ENCODE data around the gene ENAM. TPM values are rescaled to one million over a fixed set of nuclear protein-coding genes. Genes with fewer than 3 reads are reported as not detected.

ENAM gene, protein sequence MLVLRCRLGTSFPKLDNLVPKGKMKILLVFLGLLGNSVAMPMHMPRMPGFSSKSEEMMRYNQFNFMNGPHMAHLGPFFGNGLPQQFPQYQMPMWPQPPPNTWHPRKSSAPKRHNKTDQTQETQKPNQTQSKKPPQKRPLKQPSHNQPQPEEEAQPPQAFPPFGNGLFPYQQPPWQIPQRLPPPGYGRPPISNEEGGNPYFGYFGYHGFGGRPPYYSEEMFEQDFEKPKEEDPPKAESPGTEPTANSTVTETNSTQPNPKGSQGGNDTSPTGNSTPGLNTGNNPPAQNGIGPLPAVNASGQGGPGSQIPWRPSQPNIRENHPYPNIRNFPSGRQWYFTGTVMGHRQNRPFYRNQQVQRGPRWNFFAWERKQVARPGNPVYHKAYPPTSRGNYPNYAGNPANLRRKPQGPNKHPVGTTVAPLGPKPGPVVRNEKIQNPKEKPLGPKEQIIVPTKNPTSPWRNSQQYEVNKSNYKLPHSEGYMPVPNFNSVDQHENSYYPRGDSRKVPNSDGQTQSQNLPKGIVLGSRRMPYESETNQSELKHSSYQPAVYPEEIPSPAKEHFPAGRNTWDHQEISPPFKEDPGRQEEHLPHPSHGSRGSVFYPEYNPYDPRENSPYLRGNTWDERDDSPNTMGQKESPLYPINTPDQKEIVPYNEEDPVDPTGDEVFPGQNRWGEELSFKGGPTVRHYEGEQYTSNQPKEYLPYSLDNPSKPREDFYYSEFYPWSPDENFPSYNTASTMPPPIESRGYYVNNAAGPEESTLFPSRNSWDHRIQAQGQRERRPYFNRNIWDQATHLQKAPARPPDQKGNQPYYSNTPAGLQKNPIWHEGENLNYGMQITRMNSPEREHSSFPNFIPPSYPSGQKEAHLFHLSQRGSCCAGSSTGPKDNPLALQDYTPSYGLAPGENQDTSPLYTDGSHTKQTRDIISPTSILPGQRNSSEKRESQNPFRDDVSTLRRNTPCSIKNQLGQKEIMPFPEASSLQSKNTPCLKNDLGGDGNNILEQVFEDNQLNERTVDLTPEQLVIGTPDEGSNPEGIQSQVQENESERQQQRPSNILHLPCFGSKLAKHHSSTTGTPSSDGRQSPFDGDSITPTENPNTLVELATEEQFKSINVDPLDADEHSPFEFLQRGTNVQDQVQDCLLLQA
- 2.1 TPM for total RNA-seq

DNA sequence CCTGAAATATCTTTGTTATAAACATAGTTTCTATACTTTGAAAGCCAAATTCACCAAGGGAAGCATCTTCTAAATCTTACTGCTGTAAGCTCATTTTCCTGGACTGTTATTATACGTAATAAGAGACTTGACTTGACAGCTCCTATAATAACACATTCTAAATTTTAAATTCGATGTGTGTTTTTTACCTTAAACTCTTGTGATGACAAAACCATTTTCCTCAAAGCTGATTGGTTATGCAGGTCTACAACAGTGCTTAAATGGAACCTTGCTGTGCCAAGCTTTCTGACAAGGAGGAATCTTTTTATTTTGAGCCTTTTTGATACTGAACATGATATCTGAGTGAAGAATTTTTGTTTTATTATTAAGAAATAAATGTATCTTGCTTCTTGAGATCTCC, at the start of gene ENAM:
ENAM (plus strand) TSS at position 301 of the 400 bp plus-strand sequence. CDS start 757 bp downstream, outside the sequence.
- Histone ChIP-seq H3K9ac (ENCODE audit: low read depth in 1 of 3, low read length in 3 of 3) (no peak within 1 kb of the TSS), H3K4me1 (ENCODE audit: control insufficient read depth in 3 of 3, insufficient read depth in 3 of 3, low read length in 3 of 3) (no peaks in the 10 kb centered on the region), H3K9me3 (ENCODE audit: control insufficient read depth in 3 of 3, low read length in 3 of 3) (no peaks in the 10 kb centered on the region), H3K36me3 (ENCODE audit: control insufficient read depth in 3 of 3, insufficient read depth in 3 of 3, low read length in 3 of 3) (no peaks in the 10 kb centered on the region), H3K27me3 (ENCODE audit: control insufficient read depth in 3 of 3, insufficient read depth in 3 of 3, low read length in 3 of 3) (no peaks in the 10 kb centered on the region), H3K4me3 (ENCODE audit: low read length in 3 of 3) (no peak within 1 kb of the TSS), H3K27ac (ENCODE audit: low read depth, low read length) (no peak within 1 kb of the TSS)

DNA sequence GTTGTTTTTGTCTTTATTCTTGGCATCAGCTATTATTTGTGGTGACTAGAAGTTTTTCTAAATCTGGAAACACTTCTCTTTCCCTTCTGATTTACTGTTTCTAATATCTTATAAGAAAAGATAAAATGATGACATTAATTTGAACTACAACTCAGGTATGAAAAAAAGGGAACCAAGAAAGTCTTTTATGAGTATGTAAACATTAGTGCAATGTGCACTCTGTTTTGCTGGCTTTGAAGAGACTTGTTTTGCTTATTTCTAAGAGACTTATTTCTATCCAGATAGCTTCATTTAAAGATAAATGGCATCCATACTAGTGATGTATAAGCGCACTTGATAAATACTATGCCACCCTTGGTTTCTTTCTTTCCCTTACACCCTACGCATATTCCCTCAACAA, 46.6 kb upstream of the ENAM start:
- Histone ChIP-seq H3K9ac (ENCODE audit: low read depth in 1 of 3, low read length in 3 of 3) (no peak overlapping the region), H3K4me1 (ENCODE audit: control insufficient read depth in 3 of 3, insufficient read depth in 3 of 3, low read length in 3 of 3) (no peaks in the 10 kb centered on the region), H3K4me3 (ENCODE audit: low read length in 3 of 3) (no peak overlapping the region), H3K9me3 (ENCODE audit: control insufficient read depth in 3 of 3, low read length in 3 of 3) (no peaks in the 10 kb centered on the region), H3K27me3 (ENCODE audit: control insufficient read depth in 3 of 3, insufficient read depth in 3 of 3, low read length in 3 of 3) (no peaks in the 10 kb centered on the region), H3K27ac (ENCODE audit: low read depth, low read length) (no peak overlapping the region), H3K36me3 (ENCODE audit: control insufficient read depth in 3 of 3, insufficient read depth in 3 of 3, low read length in 3 of 3) (no peaks in the 10 kb centered on the region)

DNA sequence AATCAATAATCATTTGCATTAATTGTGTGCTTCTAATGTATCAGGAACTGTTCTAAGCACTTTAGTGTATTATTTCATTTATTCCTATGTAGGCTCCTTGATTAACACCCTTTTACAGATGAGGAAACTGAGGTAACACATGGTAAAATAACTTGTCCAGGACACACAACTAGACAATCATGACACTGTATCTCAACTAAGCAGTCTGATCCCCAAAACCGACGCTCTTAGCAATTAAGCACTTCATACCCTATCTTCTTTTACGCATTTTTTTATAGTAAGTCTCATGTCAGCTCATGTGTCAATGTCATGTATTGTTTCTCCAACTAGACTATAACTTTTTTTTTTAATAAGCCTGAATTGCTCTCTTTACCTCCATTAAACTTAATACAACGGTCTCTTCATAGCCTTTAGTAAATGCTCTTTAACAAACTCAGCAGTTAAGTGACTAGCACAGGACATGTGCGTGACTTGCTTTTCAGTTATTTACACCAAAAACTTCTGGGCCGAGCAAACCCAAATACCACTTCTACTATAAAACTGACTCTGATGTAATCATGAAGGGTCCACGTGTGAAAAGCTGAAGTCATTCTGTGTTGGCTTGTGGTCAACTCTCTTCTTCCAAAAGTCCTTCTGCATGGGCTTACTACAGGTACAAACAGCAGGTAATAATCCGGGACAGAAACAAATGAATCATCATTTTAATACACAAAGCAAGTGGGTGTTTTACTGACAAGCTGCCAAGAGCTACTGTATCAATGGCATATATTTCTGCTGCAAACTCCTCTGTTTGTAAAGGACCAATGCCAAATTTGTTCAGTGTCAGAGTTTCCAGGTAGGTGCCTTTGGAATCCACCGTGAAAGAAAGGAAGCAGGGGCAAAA, 44.4 kb upstream of the ENAM start:
- Histone ChIP-seq H3K9me3 (ENCODE audit: control insufficient read depth in 3 of 3, low read length in 3 of 3) (no peaks in the 10 kb centered on the region), H3K36me3 (ENCODE audit: control insufficient read depth in 3 of 3, insufficient read depth in 3 of 3, low read length in 3 of 3) (no peaks in the 10 kb centered on the region), H3K4me1 (ENCODE audit: control insufficient read depth in 3 of 3, insufficient read depth in 3 of 3, low read length in 3 of 3) (no peaks in the 10 kb centered on the region), H3K27ac (ENCODE audit: low read depth, low read length) (no peak overlapping the region), H3K4me3 (ENCODE audit: low read length in 3 of 3) (no peak overlapping the region), H3K9ac (ENCODE audit: low read depth in 1 of 3, low read length in 3 of 3) (no peak overlapping the region), H3K27me3 (ENCODE audit: control insufficient read depth in 3 of 3, insufficient read depth in 3 of 3, low read length in 3 of 3) (no peaks in the 10 kb centered on the region)

DNA sequence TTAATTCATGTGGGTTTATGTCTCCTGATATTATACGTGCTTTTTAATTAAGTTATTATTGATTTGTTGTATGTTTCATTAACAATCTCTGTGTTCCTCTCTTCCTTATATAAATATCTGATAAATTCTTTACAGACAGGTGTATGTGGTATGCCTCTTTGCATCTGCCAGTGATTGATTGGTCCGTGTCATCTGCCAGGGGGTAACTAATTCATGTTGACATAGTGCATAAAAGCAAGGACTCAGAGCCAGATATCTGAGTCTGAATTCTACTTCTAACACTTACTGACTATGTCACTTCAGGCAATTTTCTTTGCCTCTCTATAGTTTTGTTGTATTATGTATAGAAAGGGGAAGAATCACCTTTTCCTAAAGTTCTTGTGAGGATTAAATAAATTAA, 41.7 kb upstream of the ENAM start:
- Histone ChIP-seq H3K4me3 (ENCODE audit: low read length in 3 of 3) (no peak overlapping the region), H3K36me3 (ENCODE audit: control insufficient read depth in 3 of 3, insufficient read depth in 3 of 3, low read length in 3 of 3) (no peaks in the 10 kb centered on the region), H3K27ac (ENCODE audit: low read depth, low read length) (no peak overlapping the region), H3K27me3 (ENCODE audit: control insufficient read depth in 3 of 3, insufficient read depth in 3 of 3, low read length in 3 of 3) (no peaks in the 10 kb centered on the region), H3K9ac (ENCODE audit: low read depth in 1 of 3, low read length in 3 of 3) (no peak overlapping the region), H3K4me1 (ENCODE audit: control insufficient read depth in 3 of 3, insufficient read depth in 3 of 3, low read length in 3 of 3) (no peaks in the 10 kb centered on the region), H3K9me3 (ENCODE audit: control insufficient read depth in 3 of 3, low read length in 3 of 3) (no peaks in the 10 kb centered on the region)

DNA sequence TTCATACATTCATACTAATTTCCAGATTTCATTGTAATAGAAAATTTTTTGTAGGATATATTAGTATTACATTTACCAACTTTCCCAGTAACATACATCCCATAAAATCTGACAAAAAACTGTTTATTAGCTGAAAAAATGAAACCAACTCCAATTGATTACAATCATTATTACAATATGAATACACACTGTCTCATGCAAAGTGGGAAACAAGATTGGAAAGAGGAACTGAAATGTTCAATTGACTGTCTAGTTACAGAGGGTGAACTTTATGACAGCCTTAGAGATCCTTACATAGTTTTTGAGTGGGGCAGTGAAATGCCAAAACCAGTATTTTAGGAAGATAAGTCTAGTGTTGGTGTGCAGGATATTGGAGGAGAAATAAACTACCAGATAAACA, 38.8 kb upstream of the ENAM start:
- Histone ChIP-seq H3K9me3 (ENCODE audit: control insufficient read depth in 3 of 3, low read length in 3 of 3) (no peaks in the 10 kb centered on the region), H3K4me3 (ENCODE audit: low read length in 3 of 3) (no peak overlapping the region), H3K36me3 (ENCODE audit: control insufficient read depth in 3 of 3, insufficient read depth in 3 of 3, low read length in 3 of 3) (no peaks in the 10 kb centered on the region), H3K27ac (ENCODE audit: low read depth, low read length) (no peak overlapping the region), H3K9ac (ENCODE audit: low read depth in 1 of 3, low read length in 3 of 3) (no peak overlapping the region), H3K27me3 (ENCODE audit: control insufficient read depth in 3 of 3, insufficient read depth in 3 of 3, low read length in 3 of 3) (no peaks in the 10 kb centered on the region), H3K4me1 (ENCODE audit: control insufficient read depth in 3 of 3, insufficient read depth in 3 of 3, low read length in 3 of 3) (no peaks in the 10 kb centered on the region)

DNA sequence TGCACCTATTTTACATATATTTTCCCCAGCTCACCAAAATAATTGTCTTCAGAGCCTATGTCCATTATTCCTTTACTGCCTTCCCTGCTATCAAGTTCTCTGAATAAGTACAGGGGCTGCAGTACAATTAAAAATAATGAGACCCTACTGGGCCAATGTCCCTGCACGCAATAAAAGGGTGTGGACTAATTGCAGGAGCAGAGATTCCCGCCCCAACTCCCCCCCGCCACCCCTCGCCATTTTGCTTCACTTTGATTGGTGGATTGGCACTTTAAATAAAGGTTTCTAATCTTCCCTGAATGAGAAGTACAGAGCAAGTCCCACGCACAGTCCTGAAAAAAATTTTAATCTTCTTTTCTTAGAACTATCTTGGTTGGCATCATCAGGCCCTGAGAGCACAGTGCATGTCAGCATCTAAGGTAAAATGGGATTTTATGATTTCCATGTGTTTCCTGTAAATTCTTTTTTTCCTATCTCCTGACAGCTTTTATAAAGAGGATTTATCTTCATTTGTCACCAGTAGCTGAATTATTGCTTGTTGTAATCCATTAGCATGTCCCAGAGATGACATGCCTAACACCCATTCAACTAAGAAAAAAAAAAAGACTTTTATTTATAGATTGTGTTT, 36.5 kb upstream of the ENAM start, which contains the start of gene AMBN:
AMBN (plus strand) TSS at position 302 of the 628 bp plus-strand sequence; CDS start at position 405, 103 bp downstream.
- Histone ChIP-seq H3K9me3 (ENCODE audit: control insufficient read depth in 3 of 3, low read length in 3 of 3) (no peaks in the 10 kb centered on the region), H3K4me3 (ENCODE audit: low read length in 3 of 3) (no peak within 1 kb of the TSS), H3K27ac (ENCODE audit: low read depth, low read length) (no peak within 1 kb of the TSS), H3K36me3 (ENCODE audit: control insufficient read depth in 3 of 3, insufficient read depth in 3 of 3, low read length in 3 of 3) (no peaks in the 10 kb centered on the region), H3K4me1 (ENCODE audit: control insufficient read depth in 3 of 3, insufficient read depth in 3 of 3, low read length in 3 of 3) (no peaks in the 10 kb centered on the region), H3K27me3 (ENCODE audit: control insufficient read depth in 3 of 3, insufficient read depth in 3 of 3, low read length in 3 of 3) (no peaks in the 10 kb centered on the region), H3K9ac (ENCODE audit: low read depth in 1 of 3, low read length in 3 of 3) (no peak within 1 kb of the TSS)

DNA sequence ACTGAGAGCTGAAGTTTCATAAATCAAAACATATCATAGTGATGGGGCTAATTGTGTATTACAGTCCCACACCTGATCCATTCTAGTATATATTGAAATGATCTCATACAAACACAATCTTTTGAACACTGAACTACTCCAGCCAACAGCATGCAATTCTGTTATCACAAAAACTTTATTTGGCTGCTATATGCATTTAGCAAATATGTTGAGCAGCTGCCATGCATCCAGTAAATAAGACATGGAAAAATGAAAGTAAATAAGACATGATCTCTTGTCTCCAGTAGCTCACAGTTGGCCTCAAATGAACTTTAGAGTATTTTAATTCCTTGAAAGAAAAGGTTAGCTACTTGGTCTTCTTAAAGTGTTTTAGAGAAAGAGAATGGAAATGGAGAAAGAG, 34.3 kb upstream of the ENAM start:
- Histone ChIP-seq H3K36me3 (ENCODE audit: control insufficient read depth in 3 of 3, insufficient read depth in 3 of 3, low read length in 3 of 3) (no peaks in the 10 kb centered on the region), H3K9ac (ENCODE audit: low read depth in 1 of 3, low read length in 3 of 3) (no peak overlapping the region), H3K4me3 (ENCODE audit: low read length in 3 of 3) (no peak overlapping the region), H3K27ac (ENCODE audit: low read depth, low read length) (no peak overlapping the region), H3K27me3 (ENCODE audit: control insufficient read depth in 3 of 3, insufficient read depth in 3 of 3, low read length in 3 of 3) (no peaks in the 10 kb centered on the region), H3K4me1 (ENCODE audit: control insufficient read depth in 3 of 3, insufficient read depth in 3 of 3, low read length in 3 of 3) (no peaks in the 10 kb centered on the region), H3K9me3 (ENCODE audit: control insufficient read depth in 3 of 3, low read length in 3 of 3) (no peaks in the 10 kb centered on the region)

DNA sequence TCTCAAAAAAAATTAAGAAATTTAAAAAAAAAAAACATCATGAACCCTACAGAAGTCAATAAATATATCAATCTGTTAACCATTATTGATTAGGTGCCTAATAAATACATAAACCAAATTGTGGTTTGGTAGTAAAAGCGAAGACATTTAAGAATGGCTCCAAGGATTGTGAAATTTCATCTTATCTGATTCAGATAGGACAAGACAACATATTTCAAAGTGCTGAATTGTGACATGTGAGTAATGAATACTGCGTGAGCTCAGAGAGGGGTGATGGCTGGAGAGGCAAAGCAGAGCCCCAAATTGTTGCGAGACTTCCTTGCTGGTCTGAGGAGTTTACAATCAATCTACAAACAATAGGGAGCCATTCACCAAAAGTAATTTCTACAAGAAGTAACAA, 28.2 kb upstream of the ENAM start:
- Histone ChIP-seq H3K27me3 (ENCODE audit: control insufficient read depth in 3 of 3, insufficient read depth in 3 of 3, low read length in 3 of 3) (no peaks in the 10 kb centered on the region), H3K9me3 (ENCODE audit: control insufficient read depth in 3 of 3, low read length in 3 of 3) (no peaks in the 10 kb centered on the region), H3K36me3 (ENCODE audit: control insufficient read depth in 3 of 3, insufficient read depth in 3 of 3, low read length in 3 of 3) (no peaks in the 10 kb centered on the region), H3K27ac (ENCODE audit: low read depth, low read length) (no peak overlapping the region), H3K4me3 (ENCODE audit: low read length in 3 of 3) (no peak overlapping the region), H3K4me1 (ENCODE audit: control insufficient read depth in 3 of 3, insufficient read depth in 3 of 3, low read length in 3 of 3) (no peaks in the 10 kb centered on the region), H3K9ac (ENCODE audit: low read depth in 1 of 3, low read length in 3 of 3) (no peak overlapping the region)

DNA sequence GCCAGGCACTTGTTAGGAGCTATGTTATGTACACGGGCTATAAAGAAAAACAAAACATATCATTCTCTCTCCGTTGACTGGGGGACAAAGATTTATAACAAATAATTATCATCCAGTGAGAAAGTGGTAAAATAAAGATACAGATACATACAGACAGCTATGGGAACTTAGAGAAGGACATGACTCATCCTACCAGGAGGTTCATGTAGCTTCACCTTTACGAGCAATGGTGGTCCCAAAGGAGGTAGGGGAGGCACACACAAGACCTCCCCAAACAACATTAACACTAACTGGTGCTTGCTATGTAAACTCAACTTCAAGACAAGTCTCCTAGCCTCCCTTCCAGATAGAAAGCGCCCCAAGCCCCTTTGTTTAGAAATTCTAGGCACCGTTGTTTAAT, 27.6 kb upstream of the ENAM start:
- H3K36me3 ChIP-seq (ENCODE audit: control insufficient read depth in 3 of 3, insufficient read depth in 3 of 3, low read length in 3 of 3): no peaks in the 10 kb centered on the region
- H3K27ac ChIP-seq (ENCODE audit: low read depth, low read length): no peak overlapping the region
- no peaks in the 10 kb centered on the region for H3K27me3 ChIP-seq (ENCODE audit: control insufficient read depth in 3 of 3, insufficient read depth in 3 of 3, low read length in 3 of 3)
- H3K4me1 ChIP-seq (ENCODE audit: control insufficient read depth in 3 of 3, insufficient read depth in 3 of 3, low read length in 3 of 3): no peaks in the 10 kb centered on the region
- no peaks in the 10 kb centered on the region for H3K9me3 ChIP-seq (ENCODE audit: control insufficient read depth in 3 of 3, low read length in 3 of 3)
- no peak overlapping the region for H3K4me3 ChIP-seq (ENCODE audit: low read length in 3 of 3)
- no peak overlapping the region for H3K9ac ChIP-seq (ENCODE audit: low read depth in 1 of 3, low read length in 3 of 3)

Data from skeletal muscle tissue (tissue), 4 donors.